ENCODE results near the gene ALDH2.

DNA sequence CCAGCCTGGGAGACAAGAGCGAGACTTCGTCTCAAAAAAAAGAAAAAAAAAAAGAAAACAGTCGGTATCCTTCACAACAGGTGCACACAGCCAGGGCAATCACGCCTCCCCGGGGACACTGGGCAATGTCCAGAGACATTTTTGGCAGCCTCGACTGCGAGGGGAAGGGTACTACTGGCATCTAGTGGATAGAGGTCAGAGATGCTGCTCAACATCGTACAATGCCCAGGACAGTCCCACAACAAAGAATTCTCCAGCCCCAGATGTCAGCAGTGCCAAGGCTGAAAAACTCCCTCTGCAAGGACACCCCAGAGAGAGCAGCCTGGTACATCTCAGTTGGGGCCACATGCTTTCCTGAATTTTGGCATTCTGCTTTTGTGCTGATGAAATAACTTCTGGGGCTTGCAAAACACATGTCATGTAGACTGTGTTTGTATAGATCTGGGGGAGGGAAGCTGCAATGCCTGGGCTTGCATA lies 21.5 kb downstream of the ALDH2 start:
- TF ChIP-seq, protein P1, sequence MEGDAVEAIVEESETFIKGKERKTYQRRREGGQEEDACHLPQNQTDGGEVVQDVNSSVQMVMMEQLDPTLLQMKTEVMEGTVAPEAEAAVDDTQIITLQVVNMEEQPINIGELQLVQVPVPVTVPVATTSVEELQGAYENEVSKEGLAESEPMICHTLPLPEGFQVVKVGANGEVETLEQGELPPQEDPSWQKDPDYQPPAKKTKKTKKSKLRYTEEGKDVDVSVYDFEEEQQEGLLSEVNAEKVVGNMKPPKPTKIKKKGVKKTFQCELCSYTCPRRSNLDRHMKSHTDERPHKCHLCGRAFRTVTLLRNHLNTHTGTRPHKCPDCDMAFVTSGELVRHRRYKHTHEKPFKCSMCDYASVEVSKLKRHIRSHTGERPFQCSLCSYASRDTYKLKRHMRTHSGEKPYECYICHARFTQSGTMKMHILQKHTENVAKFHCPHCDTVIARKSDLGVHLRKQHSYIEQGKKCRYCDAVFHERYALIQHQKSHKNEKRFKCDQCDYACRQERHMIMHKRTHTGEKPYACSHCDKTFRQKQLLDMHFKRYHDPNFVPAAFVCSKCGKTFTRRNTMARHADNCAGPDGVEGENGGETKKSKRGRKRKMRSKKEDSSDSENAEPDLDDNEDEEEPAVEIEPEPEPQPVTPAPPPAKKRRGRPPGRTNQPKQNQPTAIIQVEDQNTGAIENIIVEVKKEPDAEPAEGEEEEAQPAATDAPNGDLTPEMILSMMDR (IDR thresholded peaks at IDR 0.05) = peak in 2 of 7 experiments; percentile 24 to 52
- no peak for TF ChIP-seq POLR2AphosphoS5 (IDR thresholded peaks at IDR 0.05)

Data from stomach (tissue), 4 donors.